IPS-11a (cell line): Measurements from ENCODE around the gene BMP7.
"Not testable (repeated sequence)": the region's sequence is repeated elsewhere in the genome, so short reads cannot be mapped to it uniquely, and the experiment has no call there.

Source experiments
- H3K4me3 ChIP-seq: one replicate; pipeline ENCODE4 v1.5.1; 2013; ENCODE audit warnings: low read depth, low read length, control low read depth

Gene BMP7

GRCh38 chr20:57288651-57289277 lies 22.3 kb upstream of the BMP7 start:
- no peak overlapping the region for H3K4me3 ChIP-seq

GRCh38 chr20:57287901-57288300 lies 21.5 kb upstream of the BMP7 start:
- H3K4me3 ChIP-seq: no peak overlapping the region

- no peak overlapping the region for H3K4me3 ChIP-seq
These were observed 20.8 kb upstream of the BMP7 start for GRCh38 chr20:57287007-57287880.

- no peak overlapping the region for H3K4me3 ChIP-seq
These were observed 17.4 kb upstream of the BMP7 start for GRCh38 chr20:57283860-57284259.

- H3K4me3 ChIP-seq: no peak overlapping the region
These were observed 16.4 kb upstream of the BMP7 start for GRCh38 chr20:57282670-57283361.

- no peak overlapping the region for H3K4me3 ChIP-seq
These were observed 15.5 kb upstream of the BMP7 start for GRCh38 chr20:57281900-57282299.

GRCh38 chr20:57280221-57280620 lies 13.8 kb upstream of the BMP7 start:
- no peak overlapping the region for H3K4me3 ChIP-seq

- H3K4me3 ChIP-seq: not testable (repeated sequence)
These were observed 13.1 kb upstream of the BMP7 start for GRCh38 chr20:57279548-57279947.

- no peak overlapping the region for H3K4me3 ChIP-seq
These were observed 12.0 kb upstream of the BMP7 start for GRCh38 chr20:57278457-57278856.

GRCh38 chr20:57277398-57278105 lies 11.1 kb upstream of the BMP7 start:
- no peak overlapping the region for H3K4me3 ChIP-seq

- no peak overlapping the region for H3K4me3 ChIP-seq
These were observed 9.8 kb upstream of the BMP7 start for GRCh38 chr20:57276221-57276620.

- H3K4me3 ChIP-seq: no peak overlapping the region
These were observed 9.4 kb upstream of the BMP7 start for GRCh38 chr20:57275813-57276212.

- no peak overlapping the region for H3K4me3 ChIP-seq
These were observed 8.9 kb upstream of the BMP7 start for GRCh38 chr20:57275334-57275733.

GRCh38 chr20:57274846-57275245 lies 8.4 kb upstream of the BMP7 start:
- no peak overlapping the region for H3K4me3 ChIP-seq

GRCh38 chr20:57274299-57274698 lies 7.9 kb upstream of the BMP7 start:
- H3K4me3 ChIP-seq: no peak overlapping the region

GRCh38 chr20:57272883-57273535 lies 6.6 kb upstream of the BMP7 start:
- H3K4me3 ChIP-seq: no peak overlapping the region

- no peak overlapping the region for H3K4me3 ChIP-seq
These were observed 4.0 kb upstream of the BMP7 start for GRCh38 chr20:57270204-57270984.

- H3K4me3 ChIP-seq: no peak overlapping the region
These were observed 2.9 kb upstream of the BMP7 start for GRCh38 chr20:57269148-57269984.
